GM13976 (cell line): ENCODE data around the gene RHOT2.

Experiments used
- DNase-seq: peaks from one replicate; pipeline ENCODE4 v3.0.0; 2012; ENCODE audit warnings: low spot score
- CTCF ChIP-seq: IDR thresholded peaks from 2 replicates; pipeline ENCODE4 v1.5.1; 2012; ENCODE audit warnings: borderline replicate concordance, mild to moderate bottlenecking; ENCODE audit not compliant: insufficient read depth; ENCODE audit errors: extremely low read depth, missing control alignments, control extremely low read depth
- in situ Hi-C: fragments of 300-500 bp; cut with MboI; formaldehyde crosslinking; loops from one replicate; pipeline ENCODE4 v1.12.0; 2022; ENCODE audit warnings: low sequenced_read_pairs, mixed read lengths, inconsistent platforms; ENCODE audit not compliant: unreplicated experiment

The RHOT2 gene

GRCh38 chr16:637081-638018, 30.6 kb upstream of the RHOT2 start:
- DNase-seq: peak; percentile 100
- TF ChIP-seq CTCF: no peak
- in situ Hi-C loops: no loop called here

- no peak for TF ChIP-seq CTCF
- in situ Hi-C loops: no loop called here
- DNase-seq: no peak
Observed at GRCh38 chr16:638034-638543, 29.8 kb upstream of the RHOT2 start.

- no peak for DNase-seq
- in situ Hi-C loops: no loop called here
- TF ChIP-seq CTCF: no peak
Observed at GRCh38 chr16:638836-639235, 29.1 kb upstream of the RHOT2 start.

- DNase-seq: no peak
- in situ Hi-C loops: no loop called here
- no peak for TF ChIP-seq CTCF
Observed at GRCh38 chr16:640614-641013, 27.3 kb upstream of the RHOT2 start.

- TF ChIP-seq CTCF: no peak
- peak; percentile 94 for DNase-seq
- in situ Hi-C loops: no loop called here
Observed at GRCh38 chr16:641326-642188, 26.4 kb upstream of the RHOT2 start, which contains the start of gene MCRIP2. TSS of gene MCRIP2 (plus strand) at chr16:641828. CDS start at chr16:641992, 164 bp downstream.
